ENCODE measurements around the gene AGPAT2.

Gene AGPAT2

DNA sequence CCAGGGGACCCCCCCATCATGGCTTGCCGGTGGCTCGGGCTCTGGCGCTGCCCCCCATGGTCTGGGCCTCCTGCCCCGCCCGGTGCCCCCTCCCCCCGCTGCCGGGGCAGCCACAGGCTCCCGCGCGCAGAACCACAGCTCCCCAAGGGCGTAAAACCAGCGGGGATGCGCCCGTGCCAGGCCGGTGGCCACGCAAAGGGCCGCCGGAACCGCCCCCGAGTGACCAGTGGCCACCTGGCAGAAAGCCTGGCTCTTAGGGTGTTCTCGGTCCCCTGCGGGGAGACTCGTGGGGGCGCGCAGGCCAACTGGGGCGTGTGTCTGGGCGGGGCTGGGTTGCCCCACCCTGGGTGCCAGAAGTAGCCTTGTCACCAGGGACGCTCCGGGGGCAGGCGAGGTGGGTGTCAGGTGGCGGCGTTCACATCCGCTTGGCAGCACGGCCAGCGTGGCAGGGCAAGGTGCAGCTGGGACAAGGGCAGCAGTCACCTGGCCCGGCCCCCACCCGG is 515 bp upstream of the AGPAT2 start:
- no peak for DNase-seq (ENCODE audit: low spot score)

DNA sequence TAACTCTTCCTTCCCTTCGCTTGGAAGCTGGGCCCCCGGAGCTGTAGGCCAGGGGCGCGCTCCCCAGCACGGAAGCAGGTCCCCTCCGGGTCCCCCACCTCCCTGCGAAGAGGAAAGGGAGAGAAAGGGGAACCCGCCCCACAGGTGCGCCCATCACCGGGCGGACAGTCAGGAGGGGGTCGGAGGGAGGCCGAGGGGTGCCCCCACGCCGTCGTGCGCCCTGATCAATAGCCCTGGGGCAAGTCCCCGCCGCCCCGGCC is 793 bp downstream of the AGPAT2 start:
- no peak for DNase-seq (ENCODE audit: low spot score)

DNA sequence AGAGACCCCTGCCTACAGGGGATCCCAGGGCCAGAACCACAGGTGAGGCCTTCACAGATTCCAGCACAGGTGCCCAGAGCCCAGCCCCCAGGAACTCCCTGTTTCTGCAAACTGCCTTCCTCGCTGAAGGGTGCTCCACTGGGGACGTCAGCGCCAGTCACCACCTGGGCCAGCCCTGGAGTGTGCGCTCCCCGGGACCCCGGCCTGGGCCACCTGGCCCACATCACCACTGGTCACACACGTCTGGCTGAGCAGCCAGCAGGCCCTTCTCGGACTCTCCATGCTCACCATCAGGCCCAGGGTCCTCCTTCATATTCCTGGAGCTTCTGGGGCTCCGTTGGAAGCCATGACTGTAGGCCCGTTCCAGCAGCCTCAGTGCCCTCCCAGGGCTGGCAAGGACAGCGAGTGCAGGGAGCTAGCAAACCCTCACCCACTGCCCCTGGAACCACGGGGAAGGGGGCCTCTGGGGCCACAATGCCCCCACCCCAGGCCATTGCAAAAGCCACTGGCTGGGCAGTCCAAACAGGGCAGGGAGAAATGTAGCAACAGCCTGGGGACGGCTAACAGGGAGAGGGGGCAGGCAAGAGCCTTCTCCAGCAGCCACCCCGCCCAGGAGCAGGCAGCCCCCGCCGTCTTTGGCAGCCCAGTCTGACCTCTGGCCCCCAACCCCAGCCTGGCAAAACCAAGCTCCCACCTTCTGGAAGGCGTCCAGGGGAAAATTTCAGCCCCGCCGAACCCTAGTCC is 1.3 kb downstream of the AGPAT2 start:
- DNase-seq (ENCODE audit: low spot score) = no peak

DNA sequence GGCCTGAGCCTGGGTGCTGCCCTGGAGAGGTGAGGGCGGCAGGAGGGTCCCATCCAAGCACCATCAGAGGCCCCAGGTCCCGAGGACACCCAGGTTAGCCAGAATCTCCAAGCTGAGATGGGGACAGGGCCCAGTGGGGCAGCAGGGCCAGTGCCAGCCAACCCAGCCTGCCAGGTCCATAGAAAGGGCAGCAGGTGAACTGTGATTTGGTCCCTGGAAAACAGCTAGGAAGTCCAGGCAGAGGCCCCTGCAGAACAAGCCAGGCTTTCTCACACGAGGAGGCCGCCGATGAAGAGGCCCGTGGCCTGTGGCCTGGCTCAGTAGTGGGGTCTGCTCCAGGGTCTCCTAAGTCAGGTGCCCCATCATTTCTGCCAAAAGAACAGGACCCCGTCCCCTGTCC is 2.0 kb downstream of the AGPAT2 start:
- no peak for DNase-seq (ENCODE audit: low spot score)

DNA sequence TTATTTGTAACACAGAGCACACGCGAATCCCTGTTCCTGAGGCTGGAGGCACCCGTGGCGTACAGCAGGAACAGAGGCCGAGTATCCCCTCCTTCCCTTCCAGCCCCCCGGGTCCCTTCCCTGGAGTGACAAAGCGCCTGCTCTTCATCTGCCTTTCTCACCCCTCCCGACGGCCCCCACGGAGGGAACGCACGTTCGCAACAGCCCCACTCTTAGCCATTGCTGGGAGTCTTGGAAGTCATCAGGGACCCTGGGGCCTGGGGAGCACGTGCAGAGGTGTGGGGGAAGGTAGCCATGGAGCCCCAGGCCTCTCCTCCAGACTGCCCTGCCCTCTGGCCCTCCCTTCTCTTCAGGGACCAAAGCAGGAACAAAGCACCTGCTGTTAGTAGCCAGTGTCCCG is 2.5 kb downstream of the AGPAT2 start:
- no peak for DNase-seq (ENCODE audit: low spot score)

DNA sequence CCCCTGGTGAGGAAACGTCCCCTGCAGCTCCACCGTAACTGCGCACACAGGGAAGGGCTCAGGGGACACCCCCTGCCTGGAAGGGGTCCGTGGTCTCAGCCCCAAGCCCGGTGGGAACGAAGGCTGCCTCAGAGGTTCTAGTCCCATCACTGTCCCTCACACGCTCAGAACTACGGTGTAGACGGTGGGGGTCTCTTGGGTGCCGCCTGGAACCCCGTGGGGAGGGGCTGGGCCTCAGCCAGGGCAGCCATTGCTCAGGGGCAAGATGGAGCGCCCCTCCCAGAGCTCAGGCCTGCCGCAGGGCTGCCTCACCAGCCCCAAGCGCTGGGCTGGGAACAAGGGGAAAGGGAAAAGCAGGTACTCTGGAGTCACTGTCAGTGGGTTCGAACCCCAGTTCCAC is 2.9 kb downstream of the AGPAT2 start:
- no peak for DNase-seq (ENCODE audit: low spot score)

DNA sequence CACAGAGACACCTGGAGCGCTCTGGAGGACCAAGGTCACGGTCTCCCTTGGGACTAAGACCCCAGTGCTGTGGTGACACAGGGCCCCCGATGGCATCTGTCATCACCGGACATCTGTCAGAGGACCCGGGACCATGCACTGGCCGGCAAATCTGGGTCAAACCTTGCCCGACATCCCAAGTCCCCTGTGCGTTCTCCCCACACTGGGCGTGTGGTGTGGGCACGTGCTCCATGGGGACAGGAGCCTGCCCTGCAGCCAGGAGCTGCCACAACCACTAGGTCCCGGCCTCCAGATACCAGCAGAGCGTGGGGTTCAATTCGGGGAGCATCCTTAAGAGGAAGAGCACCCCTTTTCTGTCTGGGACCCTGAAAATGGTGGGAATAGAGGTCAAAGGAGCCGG is 3.5 kb downstream of the AGPAT2 start:
- DNase-seq (ENCODE audit: low spot score) = no peak

DNA sequence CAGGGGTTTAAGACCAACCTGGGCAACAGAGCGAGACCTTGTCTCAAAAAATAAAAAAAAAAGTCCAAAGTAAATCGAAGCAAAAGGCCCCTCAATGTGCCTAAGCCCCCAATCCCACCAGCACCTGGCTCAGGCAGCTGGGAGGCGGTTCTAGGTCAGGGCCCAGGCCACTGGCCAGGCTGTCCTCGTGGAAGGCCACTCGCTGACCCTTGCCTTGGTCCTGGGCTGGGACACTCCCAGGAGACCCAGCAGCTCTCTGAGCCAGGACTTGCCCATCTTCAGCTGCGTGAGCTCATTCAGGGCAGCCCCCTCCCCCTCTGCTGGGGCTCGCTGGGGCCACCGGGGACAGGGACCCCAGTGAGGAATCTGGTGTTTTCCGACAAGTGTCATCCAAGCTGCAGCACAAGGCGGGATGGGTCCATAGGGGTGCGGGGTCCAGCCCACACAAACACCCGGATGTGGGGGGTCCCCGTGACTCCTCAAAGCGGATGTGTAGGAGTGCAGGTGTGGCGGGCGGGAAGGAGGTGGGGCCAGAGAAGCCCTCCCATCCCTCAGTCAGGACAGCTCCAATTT is 4.0 kb downstream of the AGPAT2 start:
- DNase-seq (ENCODE audit: low spot score) = no peak

DNA sequence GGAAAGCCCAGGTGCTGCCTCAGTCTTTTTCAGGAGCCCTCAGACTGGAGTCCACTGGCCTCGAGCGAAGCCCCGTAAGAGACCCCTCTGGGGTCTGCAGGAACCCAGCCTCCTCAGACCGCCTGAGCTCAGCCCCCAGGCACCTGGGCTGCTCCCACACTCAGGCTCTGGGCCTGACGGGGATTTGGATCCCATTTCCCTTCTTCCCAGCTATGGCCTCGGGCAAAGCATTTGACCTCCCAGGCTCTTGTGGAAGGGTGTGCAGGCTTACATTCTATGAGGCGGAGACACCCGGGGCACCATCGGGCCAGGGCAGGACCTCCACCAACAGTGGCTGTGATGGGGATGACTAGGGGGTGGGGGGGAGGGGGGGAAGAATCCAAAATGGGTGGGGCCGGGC is 4.5 kb downstream of the AGPAT2 start:
- no peak for DNase-seq (ENCODE audit: low spot score)

DNA sequence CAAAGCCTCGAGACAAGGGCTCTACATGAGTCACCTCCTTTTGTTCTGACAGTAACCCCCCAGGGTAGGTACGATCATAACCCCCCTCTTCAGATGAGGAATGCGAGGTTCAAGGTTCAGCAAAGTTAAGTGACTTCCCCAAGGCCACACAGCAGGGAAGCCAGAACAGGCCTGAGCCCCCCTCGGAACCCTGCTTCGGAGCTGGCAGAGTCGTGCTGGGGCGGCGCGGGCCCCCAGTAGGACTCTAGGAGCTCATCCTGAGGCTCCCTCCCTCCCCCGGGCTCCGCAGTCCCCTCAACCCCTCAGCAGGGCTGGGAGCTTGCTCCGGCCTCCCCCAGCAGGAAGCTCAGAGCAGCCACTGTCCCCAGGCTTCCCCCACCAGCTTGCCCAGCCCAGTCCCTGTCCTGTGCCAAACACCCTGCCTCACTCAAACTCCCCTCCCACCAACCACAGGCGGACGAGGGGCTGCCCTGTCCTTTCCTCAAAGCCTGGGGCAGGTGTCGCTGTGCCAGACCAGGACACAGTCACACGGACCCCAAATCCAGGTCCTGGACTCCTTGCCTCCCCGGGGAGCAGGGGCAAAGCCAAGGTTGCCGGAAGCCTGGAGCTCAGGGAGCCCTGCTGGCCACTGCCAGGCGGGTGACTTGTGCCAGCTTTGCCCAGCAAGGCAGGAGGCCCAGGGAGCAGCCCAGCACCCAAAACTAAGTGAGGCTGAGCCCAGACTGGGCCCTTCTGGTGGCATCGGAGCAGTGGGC is 5.1 kb downstream of the AGPAT2 start:
- no peak for DNase-seq (ENCODE audit: low spot score)

DNA sequence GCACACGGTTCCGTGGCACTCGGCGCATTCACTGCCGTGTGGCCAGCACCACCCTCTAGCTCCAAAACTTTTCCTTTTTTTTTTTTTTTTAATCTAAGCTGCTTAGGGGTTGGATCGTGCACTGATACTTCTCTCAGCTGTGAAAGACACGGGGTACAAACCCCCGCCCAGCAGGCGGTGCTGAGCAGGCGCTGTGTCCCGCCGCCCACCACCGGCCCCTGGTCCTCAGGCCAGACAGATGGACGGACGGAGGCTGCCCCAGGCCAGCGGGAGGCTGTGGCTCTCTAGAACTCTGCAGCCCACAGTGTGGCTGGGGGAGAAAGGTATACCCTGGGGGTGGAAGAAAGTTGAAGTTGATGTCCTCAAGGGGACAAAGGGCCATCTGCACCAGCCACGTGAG is 6.2 kb downstream of the AGPAT2 start:
- DNase-seq (ENCODE audit: low spot score) = no peak

DNA sequence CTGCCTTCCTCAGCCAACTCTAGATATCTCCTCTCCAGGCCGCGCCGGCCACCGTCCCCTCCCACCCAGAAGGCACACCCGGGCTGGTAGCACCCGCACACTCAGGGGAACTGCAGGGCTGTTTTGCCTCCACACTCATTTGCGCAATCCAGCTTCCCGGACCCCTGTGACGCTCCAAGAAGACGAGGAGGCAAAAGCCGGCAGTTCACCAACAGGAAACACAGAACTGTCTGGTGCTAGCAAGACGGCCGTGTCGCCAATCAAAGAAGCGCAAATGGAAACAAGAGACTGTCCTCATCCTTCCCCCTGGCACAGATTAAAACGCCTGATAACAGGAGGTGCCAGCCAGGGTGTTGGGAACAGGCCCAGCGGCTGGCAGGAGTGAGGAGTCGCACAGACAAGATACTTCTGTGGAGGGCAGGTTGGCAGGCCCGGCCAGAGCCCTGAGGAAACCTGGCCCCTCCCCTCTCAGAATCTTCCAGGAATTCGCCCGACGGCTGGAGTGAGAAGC is 7.8 kb downstream of the AGPAT2 start:
- DNase-seq (ENCODE audit: low spot score) = no peak

DNA sequence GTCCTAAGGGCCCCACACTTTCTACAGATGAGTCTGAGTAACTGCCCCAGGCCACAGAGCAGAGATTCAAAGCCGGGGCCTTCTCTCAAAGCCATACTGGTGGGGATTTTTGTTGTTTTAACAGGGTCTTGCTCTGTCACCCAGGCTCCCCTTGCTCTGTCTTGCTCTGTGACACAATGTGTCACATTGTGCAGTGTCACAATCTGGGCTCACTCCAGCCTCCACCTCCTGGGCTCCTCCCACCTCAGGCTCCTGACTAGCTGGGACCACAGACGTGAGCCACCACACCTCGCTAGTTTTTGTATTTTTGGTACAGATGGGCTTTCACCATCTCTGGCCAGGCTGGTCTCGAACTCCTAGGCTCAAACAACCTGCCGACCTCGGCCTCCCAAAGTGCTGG is 8.6 kb downstream of the AGPAT2 start:
- DNase-seq (ENCODE audit: low spot score) = peak; percentile 39

DNA sequence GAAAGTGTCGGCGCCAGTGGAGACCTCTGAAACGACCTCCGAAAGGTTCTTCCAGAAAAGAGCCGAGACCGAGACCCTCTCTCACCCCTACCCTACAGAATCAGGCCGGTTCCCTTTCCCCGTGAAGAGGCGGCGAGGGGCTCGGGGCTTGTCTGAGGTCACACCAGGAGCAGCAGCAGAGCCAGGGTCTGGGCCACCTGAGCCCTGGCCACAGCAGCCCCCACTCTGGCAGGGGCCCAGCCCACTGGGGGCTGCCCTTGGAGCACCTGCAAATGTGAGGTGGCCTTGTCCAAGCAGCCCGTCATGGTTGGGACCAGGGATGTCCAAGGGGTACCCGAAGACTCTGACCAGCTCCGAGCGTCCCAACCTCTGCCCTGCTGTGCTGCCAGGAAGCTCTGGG is 9.2 kb downstream of the AGPAT2 start:
- no peak for DNase-seq (ENCODE audit: low spot score)

DNA sequence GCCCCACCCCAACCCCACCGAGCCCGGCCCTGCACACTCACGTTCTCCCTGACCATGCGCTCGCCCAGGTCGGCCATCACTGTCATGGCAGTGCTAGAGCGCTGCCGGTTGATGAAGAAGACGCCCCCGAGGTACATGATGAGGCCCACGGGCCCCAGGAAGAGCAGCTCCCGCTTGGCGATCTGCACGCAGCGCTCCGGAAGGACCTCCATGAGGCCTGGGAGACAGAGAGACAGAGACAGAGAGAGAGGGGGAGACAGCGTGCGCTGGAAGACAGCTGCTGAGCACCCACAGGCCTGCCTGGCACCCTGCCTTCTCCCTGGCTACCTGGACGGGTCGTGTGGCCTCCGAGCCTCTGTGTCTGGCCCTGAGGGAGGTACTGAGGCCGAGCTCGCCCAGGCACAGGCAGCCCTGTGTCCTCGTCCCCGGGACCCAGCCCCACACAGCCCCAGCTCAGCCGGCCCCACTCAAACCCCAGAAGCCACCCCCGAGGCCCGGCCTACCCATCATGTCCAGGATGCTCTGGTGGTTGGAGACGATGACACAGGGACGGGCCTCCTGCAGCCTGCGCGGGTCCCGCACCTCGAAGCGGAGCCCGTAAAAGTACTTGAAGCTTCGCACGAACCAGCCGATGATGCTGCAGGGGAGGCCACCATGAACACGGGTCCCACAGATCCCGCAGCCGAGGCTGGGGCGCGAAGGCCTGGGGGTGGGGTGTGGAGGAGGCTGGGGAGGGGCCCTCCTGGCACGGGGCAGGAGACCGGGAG is 10.2 kb downstream of the AGPAT2 start:
- DNase-seq (ENCODE audit: low spot score) = no peak

DNA sequence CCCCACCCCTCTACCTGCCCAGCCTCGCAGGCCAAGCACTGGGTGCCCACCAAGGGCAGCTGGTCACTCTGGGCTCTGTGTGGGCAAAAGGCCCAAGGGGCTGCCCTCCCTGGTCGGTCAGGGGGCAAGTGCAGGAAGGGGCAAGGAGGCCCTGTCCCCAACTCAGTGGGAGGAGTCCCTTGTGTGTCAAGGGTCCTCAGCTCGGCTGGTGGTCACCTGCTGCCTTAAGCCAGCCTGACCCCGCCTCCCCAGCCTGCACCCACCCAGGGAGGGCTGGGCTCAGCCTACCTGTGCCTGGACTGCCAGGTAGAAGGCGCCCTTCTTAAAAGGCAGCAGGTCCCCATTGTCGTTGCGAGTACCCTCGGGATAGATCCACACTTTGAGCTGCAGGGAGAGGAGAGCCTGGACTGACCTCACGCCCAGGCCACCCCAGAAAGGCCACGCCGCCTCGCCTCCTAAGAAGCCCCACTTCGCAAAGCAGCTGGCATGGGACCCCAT is 10.9 kb downstream of the AGPAT2 start:
- no peak for DNase-seq (ENCODE audit: low spot score)

DNA sequence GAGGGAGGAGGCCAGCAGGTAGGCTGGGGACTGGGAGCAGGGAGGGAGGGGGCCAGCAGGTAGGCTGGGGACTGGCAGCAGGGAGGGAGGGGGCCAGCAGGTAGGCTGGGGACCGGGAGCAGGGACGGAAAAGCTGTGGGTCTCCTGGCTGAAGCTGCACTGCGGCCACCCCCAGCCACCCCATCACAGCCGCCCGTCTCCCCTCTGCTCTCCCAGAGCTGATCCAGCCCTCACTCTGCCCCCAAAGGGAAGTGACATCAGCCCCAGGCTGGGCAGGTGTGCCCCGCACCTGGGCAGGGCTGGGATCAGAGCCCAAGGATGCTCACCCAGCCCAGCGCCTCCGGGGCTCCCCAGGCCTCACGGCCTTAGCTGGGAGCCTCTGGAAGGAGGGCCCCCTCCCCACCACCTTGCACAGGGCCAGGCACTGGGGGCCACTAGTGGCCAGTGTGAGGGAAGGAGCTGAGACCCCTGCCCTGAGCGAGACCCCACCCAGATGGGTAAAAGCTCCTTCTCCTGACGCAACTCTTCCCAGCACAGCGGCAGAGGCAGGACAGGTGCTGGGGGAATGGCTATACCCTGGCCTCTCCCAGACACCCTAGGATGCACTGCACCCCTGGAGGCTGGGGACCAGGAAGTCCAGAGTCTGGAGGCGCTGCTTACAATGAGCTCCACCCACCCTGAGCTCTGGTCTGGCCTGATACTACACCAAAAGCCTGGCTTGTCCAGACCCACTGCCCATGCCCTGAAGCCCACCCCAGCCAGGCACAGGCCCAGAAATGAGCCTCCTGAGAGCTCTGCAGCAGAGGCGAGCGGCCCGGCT is 11.6 kb downstream of the AGPAT2 start:
- DNase-seq (ENCODE audit: low spot score) = no peak

DNA sequence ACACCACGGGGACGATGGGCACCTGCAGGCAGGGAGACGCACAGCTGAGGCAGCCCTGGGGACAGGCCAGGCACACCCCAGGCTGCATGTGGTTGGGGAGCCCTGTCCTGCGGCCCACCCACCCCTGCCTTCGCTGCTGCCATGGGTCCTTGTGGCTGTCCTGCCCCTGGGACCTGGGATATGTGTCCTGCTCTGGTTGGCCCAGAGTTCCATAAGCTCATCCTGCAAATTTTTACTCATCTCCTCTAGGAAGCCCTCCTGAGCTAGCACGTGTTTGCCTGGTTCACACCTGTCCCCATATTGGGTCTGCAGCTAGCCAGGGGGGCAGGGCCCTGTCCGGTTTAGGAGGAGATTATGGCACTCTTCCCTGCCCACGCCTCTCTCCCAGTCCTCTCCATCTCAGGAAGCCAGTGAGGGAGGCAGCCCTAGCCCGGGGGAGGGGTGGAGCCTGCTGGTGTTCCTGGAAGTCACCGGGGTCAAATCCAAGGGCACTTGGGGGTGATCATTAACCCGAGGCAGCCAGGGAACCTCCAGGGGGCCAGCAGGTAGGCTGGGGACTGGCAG is 12.4 kb downstream of the AGPAT2 start:
- no peak for DNase-seq (ENCODE audit: low spot score)

DNA sequence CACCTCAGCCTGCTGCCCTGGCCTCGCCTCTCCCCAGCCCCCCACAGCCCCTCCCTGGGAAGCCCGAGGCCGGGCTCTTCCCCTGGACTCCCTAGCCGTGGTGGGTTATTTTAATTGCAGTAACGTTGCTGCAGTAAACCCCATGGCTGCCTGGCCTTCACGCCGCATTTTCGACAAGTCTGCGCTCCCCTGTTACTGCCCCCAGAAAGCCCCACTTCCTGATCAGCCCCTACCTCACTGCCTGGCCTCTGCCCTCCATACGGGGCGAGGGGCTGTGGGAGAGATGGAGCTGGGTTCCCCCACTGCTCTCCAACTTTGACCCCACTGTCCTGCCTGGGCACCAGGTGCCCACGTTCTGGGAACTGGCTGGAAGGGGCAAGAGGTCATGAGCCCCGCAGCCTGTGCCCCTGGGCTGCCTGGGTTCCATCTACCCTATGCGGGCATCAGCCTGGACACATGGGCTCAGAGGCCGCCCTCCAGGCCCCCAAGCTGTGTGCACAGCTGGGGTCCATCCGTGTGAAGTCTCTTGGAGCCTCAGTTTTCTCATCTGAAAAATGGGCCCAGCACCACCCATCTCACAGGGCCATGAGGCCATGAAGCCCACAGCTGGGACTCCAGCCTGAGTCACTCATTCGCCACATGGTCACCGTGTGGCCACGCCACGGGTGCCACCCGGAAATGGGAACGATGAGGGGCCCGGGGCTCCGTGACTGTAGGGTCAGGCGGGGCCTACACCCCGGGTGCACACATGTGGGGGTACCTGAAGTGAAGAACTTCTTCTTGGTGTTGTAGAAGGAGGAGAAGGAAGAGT is 13.1 kb downstream of the AGPAT2 start:
- no peak for DNase-seq (ENCODE audit: low spot score)

Data from NAMALWA (cell line).